Lung (tissue), 12 donors: ENCODE data around the gene NUP210. TPM values are rescaled to one million over a fixed set of nuclear protein-coding genes. Genes with fewer than 3 reads are reported as not detected.

ENCODE experiments used
- ATAC-seq: fragments of 200-7000 bp; cut with Tn5 transposase; one replicate; pipeline ENCODE4 v1.9.1; 2020; ENCODE audit warnings: moderate number of reproducible peaks; ENCODE audit not compliant: insufficient read depth, low FRiP score
- DNase-seq, 3 donors: peaks; one replicate each; pipeline ENCODE4 v3.0.0-alpha.2; 2013 to 2017
- H3K27ac ChIP-seq, 2 donors: one replicate each; pipeline ENCODE4 v1.5.1; 2013; ENCODE audit warnings: mild to moderate bottlenecking in 2 of 2, moderate library complexity in 2 of 2, control low read depth in 1 of 2, inconsistent platforms in 1 of 2, low read depth in 1 of 2, low read length in 1 of 2
- H3K27me3 ChIP-seq, 3 donors: one replicate each; pipeline ENCODE4 v1.5.1; 2013; ENCODE audit warnings: low read length in 2 of 3; ENCODE audit not compliant: control insufficient read depth in 3 of 3, insufficient read depth in 3 of 3
- H3K36me3 ChIP-seq, 4 donors: one replicate each; pipeline ENCODE4 v1.5.1; 2013; ENCODE audit warnings: low read length in 4 of 4, mild to moderate bottlenecking in 1 of 4, moderate library complexity in 1 of 4; ENCODE audit not compliant: control insufficient read depth in 4 of 4, insufficient read depth in 4 of 4
- H3K4me1 ChIP-seq, 5 donors: one replicate each; pipeline ENCODE4 v1.5.1; 2013; ENCODE audit warnings: low read length in 5 of 5, mild to moderate bottlenecking in 2 of 5, moderate library complexity in 1 of 5; ENCODE audit not compliant: control insufficient read depth in 5 of 5, insufficient read depth in 5 of 5
- H3K4me3 ChIP-seq: one replicate; pipeline ENCODE4 v1.5.1; 2013; ENCODE audit warnings: mild to moderate bottlenecking, control low read depth, moderate library complexity
- H3K9ac ChIP-seq, 2 donors: one replicate each; pipeline ENCODE4 v1.5.1; 2013; ENCODE audit warnings: low read length in 2 of 2, control low read depth in 1 of 2; ENCODE audit not compliant: insufficient read depth in 1 of 2
- H3K9me3 ChIP-seq, 4 donors: one replicate each; pipeline ENCODE4 v1.5.1; 2013; ENCODE audit warnings: low read length in 3 of 4, mild to moderate bottlenecking in 1 of 4, moderate library complexity in 1 of 4; ENCODE audit not compliant: control insufficient read depth in 4 of 4, insufficient read depth in 3 of 4
- WGBS, 2 donors: extraction: QIAGEN DNeasy Blood & Tissue Kit; methylation state at CpG; one replicate each; pipeline ENCODE4 v1.1.7; 2013; 5-methylcytosine and 5-hydroxymethylcytosine counted together
- polyA plus RNA-seq, 2 donors: library from polyadenylated mRNA; stranded (reverse); fragments of 200-250 nt; gene quantifications; one replicate each; pipeline ENCODE4 v1.2.1, GENCODE V29; 2013
- total RNA-seq, 2 donors: library from RNA; depleted of rRNA in 1 of 2; stranded (reverse); fragments of >200 nt in 1 of 2; gene quantifications; one replicate each; pipeline ENCODE4 v1.2.1, GENCODE V29; 2014 to 2021
- TF ChIP-seq, protein P1 (sequence below): IDR thresholded peaks from 2 replicates; pipeline ENCODE4 v1.5.1; 2012; ENCODE audit warnings: mild to moderate bottlenecking; ENCODE audit errors: control extremely low read depth, extremely low read depth
- donor health status: control.
- donor health status: control.
- donor health status: Bipolar disorder and iron deficiency.
- donor health status: healthy.
- donor health status: DM: yes; HTN: yes; CAD: no.

Gene NUP210
- total and polyA plus RNA-seq, 4 donors, result 5.4 to 20.4 (median 10.5) TPM

DNA sequence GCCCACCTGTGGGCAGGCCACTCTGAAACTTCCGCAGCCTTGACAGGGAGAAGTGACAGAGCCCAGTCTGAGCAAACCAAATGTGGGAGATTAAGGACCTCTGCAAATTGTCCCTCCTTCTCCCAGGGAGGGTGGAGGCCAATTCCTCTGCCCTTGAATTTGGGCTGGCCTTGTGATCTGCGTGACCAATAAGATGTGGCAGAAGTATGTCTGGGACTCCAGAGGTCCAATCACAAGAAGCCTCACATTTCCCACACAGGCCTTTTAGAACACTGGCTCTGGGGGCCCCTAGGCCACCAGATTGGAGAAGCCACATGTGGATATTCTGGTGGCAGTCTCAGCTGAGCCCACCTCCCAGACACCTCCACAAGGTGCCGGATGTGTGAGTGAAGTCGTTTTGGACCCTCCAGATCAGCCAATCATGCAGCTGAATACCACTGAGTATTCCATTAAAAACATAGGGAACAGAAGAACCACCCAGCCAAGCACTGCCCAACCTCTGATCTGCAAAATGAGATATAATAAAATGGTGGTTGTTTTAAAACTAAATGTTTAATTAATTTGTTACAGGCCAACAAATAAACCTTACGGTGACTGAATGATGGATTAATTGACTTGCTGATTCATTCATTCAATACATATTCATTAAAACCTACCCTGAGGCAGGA, 150.3 kb downstream of the NUP210 start:
- WGBS, 2 donors, result 91 to 94% methylated on average over 5 of the region's 5 CpGs
- H3K9ac ChIP-seq, result no peak overlapping the region
- H3K27me3 ChIP-seq, result peaks cover 0 to 5% (median 0%) of the 10 kb centered on the region in 3 donors
- H3K4me1 ChIP-seq, result no peaks in the 10 kb centered on the region
- DNase-seq, result no peak
- H3K36me3 ChIP-seq, result no peaks in the 10 kb centered on the region
- H3K27ac ChIP-seq, result no peak overlapping the region
- TF ChIP-seq, protein P1, sequence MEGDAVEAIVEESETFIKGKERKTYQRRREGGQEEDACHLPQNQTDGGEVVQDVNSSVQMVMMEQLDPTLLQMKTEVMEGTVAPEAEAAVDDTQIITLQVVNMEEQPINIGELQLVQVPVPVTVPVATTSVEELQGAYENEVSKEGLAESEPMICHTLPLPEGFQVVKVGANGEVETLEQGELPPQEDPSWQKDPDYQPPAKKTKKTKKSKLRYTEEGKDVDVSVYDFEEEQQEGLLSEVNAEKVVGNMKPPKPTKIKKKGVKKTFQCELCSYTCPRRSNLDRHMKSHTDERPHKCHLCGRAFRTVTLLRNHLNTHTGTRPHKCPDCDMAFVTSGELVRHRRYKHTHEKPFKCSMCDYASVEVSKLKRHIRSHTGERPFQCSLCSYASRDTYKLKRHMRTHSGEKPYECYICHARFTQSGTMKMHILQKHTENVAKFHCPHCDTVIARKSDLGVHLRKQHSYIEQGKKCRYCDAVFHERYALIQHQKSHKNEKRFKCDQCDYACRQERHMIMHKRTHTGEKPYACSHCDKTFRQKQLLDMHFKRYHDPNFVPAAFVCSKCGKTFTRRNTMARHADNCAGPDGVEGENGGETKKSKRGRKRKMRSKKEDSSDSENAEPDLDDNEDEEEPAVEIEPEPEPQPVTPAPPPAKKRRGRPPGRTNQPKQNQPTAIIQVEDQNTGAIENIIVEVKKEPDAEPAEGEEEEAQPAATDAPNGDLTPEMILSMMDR, result no peak
- H3K4me3 ChIP-seq, result no peak overlapping the region
- ATAC-seq, result no peak
- peaks cover 0 to 28% (median 2%) of the 10 kb centered on the region in 4 donors for H3K9me3 ChIP-seq

DNA sequence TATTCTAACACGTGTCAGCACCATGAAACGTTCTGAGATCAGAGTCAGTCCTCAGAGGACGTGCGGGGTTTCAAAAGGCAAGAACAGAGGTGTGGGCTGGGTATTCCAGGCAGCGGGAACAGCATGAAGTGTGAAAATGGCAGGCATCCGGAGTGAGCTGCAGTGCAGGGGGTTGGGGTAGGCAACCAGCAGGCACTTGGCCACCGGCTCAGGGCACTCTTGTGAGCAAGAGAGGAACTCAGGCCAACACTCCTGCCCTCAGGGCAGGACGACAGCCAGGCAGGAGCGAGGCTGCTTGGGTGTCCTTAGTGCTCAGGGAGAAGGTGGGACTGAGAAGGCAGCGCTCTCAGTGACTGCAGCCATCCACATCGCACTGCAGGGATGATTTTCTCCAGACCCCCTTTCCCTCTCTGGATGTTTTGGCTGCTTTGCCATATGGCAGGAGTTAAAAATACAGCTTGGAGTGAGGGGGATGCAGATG, 151.1 kb downstream of the NUP210 start:
- H3K36me3 ChIP-seq, result no peaks in the 10 kb centered on the region
- H3K9me3 ChIP-seq, result peaks cover 0 to 28% (median 2%) of the 10 kb centered on the region in 4 donors
- WGBS, 2 donors, result 58 to 69% methylated on average over 11 of the region's 11 CpGs
- ATAC-seq (no peak), DNase-seq (no peak)
- H3K27ac ChIP-seq, result no peak overlapping the region
- H3K4me1 ChIP-seq, result no peaks in the 10 kb centered on the region
- TF ChIP-seq, protein P1, result no peak
- peaks cover 0 to 2% (median 0%) of the 10 kb centered on the region in 3 donors for H3K27me3 ChIP-seq
- H3K4me3 ChIP-seq, result no peak overlapping the region
- no peak overlapping the region for H3K9ac ChIP-seq

DNA sequence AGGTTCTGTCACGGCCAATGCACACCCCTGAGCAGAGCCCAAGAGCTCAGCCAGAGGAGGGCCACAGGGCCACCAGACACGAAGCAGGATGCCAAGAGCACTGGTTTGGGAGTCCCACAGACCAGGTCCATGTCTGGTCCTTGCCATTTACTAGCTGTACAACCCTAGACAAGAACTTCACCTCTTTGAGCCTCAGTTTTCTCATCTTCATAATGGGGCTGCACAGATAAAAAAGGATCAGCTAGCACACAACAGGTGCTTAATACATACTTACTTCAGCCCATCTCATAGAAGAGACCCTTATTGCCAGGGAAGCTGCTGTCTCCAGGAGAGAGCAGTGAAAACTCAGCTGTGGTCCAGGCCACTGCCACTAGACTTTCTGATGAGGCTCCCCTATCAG, 152.0 kb downstream of the NUP210 start:
- TF ChIP-seq, protein P1, result no peak
- Histone ChIP-seq H3K27me3 (peaks cover 0 to 2% (median 0%) of the 10 kb centered on the region in 3 donors), H3K27ac (no peak overlapping the region), H3K4me1 (peaks cover 0 to 3% (median 0%) of the 10 kb centered on the region in 5 donors), H3K9ac (no peak overlapping the region), H3K36me3 (no peaks in the 10 kb centered on the region), H3K4me3 (no peak overlapping the region), H3K9me3 (peaks cover 0 to 28% (median 2%) of the 10 kb centered on the region in 4 donors)
- DNase-seq (no peak), ATAC-seq (no peak)
- 88 to 94% methylated on average over 2 of the region's 2 CpGs for WGBS, 2 donors
